HEK293 (cell line): Measurements from ENCODE around the gene ZNF292.

ENCODE experiments used
- CTCF ChIA-PET: fragments of 350-600 bp; formaldehyde crosslinking; extraction: SDS; loops from one replicate; lab custom pipeline; 2021; ENCODE audit warnings: antibody characterized with exemption; lab: Yijun Ruan, JAX
- POLR2A ChIA-PET: fragments of 300-600 bp; formaldehyde crosslinking; extraction: SDS; loops from one replicate; lab custom pipeline; 2020; ENCODE audit warnings: antibody characterized with exemption, inconsistent platforms; lab: Yijun Ruan, JAX
- H3K27ac ChIP-seq: fragments of 200-500 bp; sonication (Bioruptor generic); 2 replicates; pipeline ENCODE4 v1.5.1; 2014; ENCODE audit warnings: low read depth, low read length, control low read depth, inconsistent platforms; ENCODE audit errors: extremely low read depth
- H3K36me3 ChIP-seq, 2 experiments: fragments of 200-500 bp in 1 of 2; sonication (Bioruptor generic) in 1 of 2; 1 replicate in 1 of 2; 2 replicates in 1 of 2; pipeline ENCODE4 v1.5.1; 2014 to 2017; ENCODE audit warnings: inconsistent platforms in 2 of 2, low read length in 2 of 2; ENCODE audit not compliant: control insufficient read depth in 2 of 2, insufficient read depth in 1 of 2
- H3K4me1 ChIP-seq: fragments of 200-500 bp; sonication (Bioruptor generic); 2 replicates; pipeline ENCODE4 v1.5.1; 2014; ENCODE audit warnings: mild to moderate bottlenecking, low read length, inconsistent platforms; ENCODE audit not compliant: control insufficient read depth, insufficient read depth
- H3K4me3 ChIP-seq: 2 replicates; pipeline ENCODE4 v1.5.1; 2011; ENCODE audit warnings: low read depth, mild to moderate bottlenecking, control low read depth, low read length, moderate library complexity
- H3K9me3 ChIP-seq: fragments of 200-500 bp; sonication (Bioruptor generic); 2 replicates; pipeline ENCODE4 v1.5.1; 2014; ENCODE audit warnings: low read depth, low read length, inconsistent platforms; ENCODE audit not compliant: control insufficient read depth, insufficient read depth
- BCL11B ChIP-seq: fragments of 450-650 bp; formaldehyde crosslinking; IDR thresholded peaks from 2 replicates; pipeline ENCODE4 v1.5.1; 2016; ENCODE audit warnings: low read depth, missing biosample characterization, missing genetic modification characterization
- BCL6B ChIP-seq: fragments of 450-650 bp; formaldehyde crosslinking; IDR thresholded peaks from 2 replicates; pipeline ENCODE4 v1.5.1; 2017; ENCODE audit warnings: missing biosample characterization, missing genetic modification characterization
- KLF10 ChIP-seq: fragments of 450-650 bp; IDR thresholded peaks from 2 replicates; pipeline ENCODE4 v1.5.1; 2018; ENCODE audit warnings: missing biosample characterization, mild to moderate bottlenecking, missing genetic modification characterization
- PRDM10 ChIP-seq: fragments of 450-650 bp; formaldehyde crosslinking; IDR thresholded peaks from 2 replicates; pipeline ENCODE4 v1.5.1; 2016; ENCODE audit warnings: missing biosample characterization, missing genetic modification characterization
- PRDM4 ChIP-seq: fragments of 450-650 bp; formaldehyde crosslinking; IDR thresholded peaks from 2 replicates; pipeline ENCODE4 v1.5.1; 2017; ENCODE audit warnings: missing biosample characterization, missing genetic modification characterization
- RBAK ChIP-seq: fragments of 450-650 bp; formaldehyde crosslinking; IDR thresholded peaks from 2 replicates; pipeline ENCODE4 v1.5.1; 2016; ENCODE audit warnings: missing biosample characterization, missing genetic modification characterization
- SETDB1 ChIP-seq: IDR thresholded peaks from one replicate; pipeline ENCODE4 v1.6.1; 2017; ENCODE audit warnings: mild to moderate bottlenecking, low read length, moderate library complexity, mixed read lengths; ENCODE audit not compliant: insufficient read length
- SP3 ChIP-seq: fragments of 450-650 bp; formaldehyde crosslinking; IDR thresholded peaks from 2 replicates; pipeline ENCODE4 v1.5.1; 2016; ENCODE audit warnings: missing biosample characterization, missing genetic modification characterization
- ZBTB1 ChIP-seq: fragments of 450-650 bp; formaldehyde crosslinking; IDR thresholded peaks from 2 replicates; pipeline ENCODE4 v1.5.1; 2016; ENCODE audit warnings: missing biosample characterization, missing genetic modification characterization
- ZFHX2 ChIP-seq: fragments of 450-650 bp; formaldehyde crosslinking; conservative IDR thresholded peaks from 2 replicates; pipeline ENCODE4 v1.5.1; 2016; ENCODE audit warnings: missing biosample characterization, missing genetic modification characterization
- ZNF138 ChIP-seq: fragments of 450-650 bp; formaldehyde crosslinking; IDR thresholded peaks from 2 replicates; pipeline ENCODE4 v1.5.1; 2016; ENCODE audit warnings: missing biosample characterization, missing genetic modification characterization, borderline replicate concordance
- ZNF266 ChIP-seq: fragments of 450-650 bp; formaldehyde crosslinking; IDR thresholded peaks from 2 replicates; pipeline ENCODE4 v1.5.1; 2016; ENCODE audit warnings: missing biosample characterization, missing genetic modification characterization, low read depth
- ZNF354C ChIP-seq: fragments of 450-650 bp; formaldehyde crosslinking; IDR thresholded peaks from 2 replicates; pipeline ENCODE4 v1.5.1; 2016; ENCODE audit warnings: missing biosample characterization, missing genetic modification characterization, low read depth, borderline replicate concordance
- ZNF530 ChIP-seq: fragments of 450-650 bp; formaldehyde crosslinking; IDR thresholded peaks from 2 replicates; pipeline ENCODE4 v1.5.1; 2016; ENCODE audit warnings: low read depth, missing biosample characterization, missing genetic modification characterization

Gene ZNF292

GRCh38 chr6:87122477-87122876 is 32.9 kb upstream of the ZNF292 start:
- Histone ChIP-seq H3K4me3 (no peak overlapping the region), H3K27ac (no peak overlapping the region), H3K9me3 (no peaks in the 10 kb centered on the region), H3K36me3 (no peaks in the 10 kb centered on the region), H3K4me1 (no peaks in the 10 kb centered on the region)
- ChIA-PET POLR2A (no interaction called here), CTCF (no interaction called here)
- TF ChIP-seq SP3 (no peak), ZNF354C (tag by site-specific recombination) (no peak), ZNF266 (tag by site-specific recombination) (no peak), PRDM10 (tag by site-specific recombination) (no peak)

- CTCF ChIA-PET, result no interaction called here
These were observed 31.3 kb upstream of the ZNF292 start for GRCh38 chr6:87124074-87124473.

GRCh38 chr6:87126501-87126900 is 28.9 kb upstream of the ZNF292 start:
- Histone ChIP-seq H3K9me3 (no peaks in the 10 kb centered on the region), H3K36me3 (no peaks in the 10 kb centered on the region), H3K4me3 (no peak overlapping the region), H3K4me1 (no peaks in the 10 kb centered on the region), H3K27ac (no peak overlapping the region)
- ChIA-PET POLR2A (no interaction called here), CTCF (interaction anchor here (0.8 kb wide), 2 partner anchors 14 to 267 kb away, joined by 3 to 4 read pairs; no protein-coding TSS in a partner anchor)
- TF ChIP-seq BCL6B (0 out of 2 replicates have a peak, but pooled peaks have one; percentile 61), SETDB1 (no peak), BCL11B (tag by site-specific recombination) (no peak), ZFHX2 (tag by site-specific recombination) (no peak), ZNF530 (no peak), KLF10 (tag by site-specific recombination) (no peak), RBAK (no peak)

More at GRCh38 chr6:87124074-87124473, 31.3 kb upstream of the ZNF292 start:
- Histone ChIP-seq H3K36me3 (no peaks in the 10 kb centered on the region), H3K27ac (no peak overlapping the region), H3K9me3 (no peaks in the 10 kb centered on the region), H3K4me1 (no peaks in the 10 kb centered on the region), H3K4me3 (no peak overlapping the region)
- TF ChIP-seq ZBTB1 (tag by site-specific recombination) (no peak), ZNF138 (tag by site-specific recombination) (no peak), PRDM4 (tag by site-specific recombination) (no peak)
- POLR2A ChIA-PET, result no interaction called here
